HepG2 (cell line): ENCODE results near the gene CFAP100. TPM values are rescaled to one million over a fixed set of nuclear protein-coding genes. Genes with fewer than 3 reads are reported as not detected.

Experiments used
- ATAC-seq: fragments of 200-7000 bp; cut with Tn5 transposase; 3 replicates; pipeline ENCODE4 v1.9.1; 2020; ENCODE audit warnings: mild to moderate bottlenecking, moderate library complexity
- BruUV-seq: library from RNA; stranded (reverse); fragments of 400-500 nt; replicated peaks from 2 replicates; lab custom pipeline; 2021; lab: Mats Ljungman, UMichigan
- CTCF ChIA-PET: fragments of 300-600 bp; formaldehyde crosslinking; extraction: SDS; loops from one replicate; lab custom pipeline; 2021; ENCODE audit warnings: low total read pairs, inconsistent platforms, low intra/inter-chr PET ratio; lab: Yijun Ruan, JAX
- POLR2A ChIA-PET: fragments of 350-600 bp; sonication (Branson Sonifier 250); formaldehyde crosslinking; loops from one replicate; lab custom pipeline; 2020; ENCODE audit warnings: antibody characterized with exemption, inconsistent platforms; lab: Yijun Ruan, JAX
- DNase-seq: peaks from one replicate; pipeline ENCODE4 v3.0.0-alpha.2; 2015; ENCODE audit warnings: low spot score
- FAIRE-seq: peaks from 3 replicates; lab custom pipeline; 2011; peaks lifted over from hg19 to GRCh38; lab: Jason Lieb, UNC
- H2AFZ ChIP-seq: one replicate; pipeline ENCODE4 v1.6.1; 2011; ENCODE audit warnings: low read length, inconsistent platforms
- H3K27ac ChIP-seq: fragments of 300-600 bp; 3 replicates; pipeline ENCODE4 v1.8.0; 2011; ENCODE audit warnings: mixed run types, mild to moderate bottlenecking, mixed read lengths, low read length, inconsistent platforms; ENCODE audit not compliant: insufficient read depth; ENCODE audit errors: extremely low read length
- H3K27me3 ChIP-seq, 2 experiments: fragments of 200-600 bp in 1 of 2; 2 replicates in 1 of 2; 3 replicates in 1 of 2; pipeline versions ENCODE4 v1.6.0 to v1.8.0; 2011; ENCODE audit warnings: low read length in 2 of 2, mild to moderate bottlenecking in 2 of 2, moderate library complexity in 2 of 2, inconsistent platforms in 1 of 2; ENCODE audit not compliant: insufficient read depth in 2 of 2, control insufficient read depth in 1 of 2
- H3K36me3 ChIP-seq, 2 experiments: fragments of 200-600 bp in 1 of 2; replicated peaks in 1 of 2; 2 replicates in 1 of 2; 3 replicates in 1 of 2; pipeline versions ENCODE4 v1.5.1 to v1.8.0; 2011; ENCODE audit warnings: low read length in 2 of 2, inconsistent platforms in 1 of 2; ENCODE audit not compliant: insufficient read depth in 2 of 2, control insufficient read depth in 1 of 2
- H3K4me1 ChIP-seq: 2 replicates; pipeline ENCODE4 v1.5.1; 2012; ENCODE audit warnings: low read length, inconsistent platforms; ENCODE audit not compliant: insufficient read depth
- H3K4me2 ChIP-seq: 2 replicates; pipeline ENCODE4 v1.6.0; 2011; ENCODE audit warnings: low read depth, low read length, inconsistent platforms
- H3K4me3 ChIP-seq, 3 experiments: fragments of 200-600 bp in 1 of 3; sonication (generic), shearing (Covaris generic) in 1 of 3; replicated peaks in 1 of 3; 2 replicates each; pipeline ENCODE4 v1.5.1; 2011 to 2016; ENCODE audit warnings: low read length in 3 of 3, inconsistent platforms in 2 of 3, low read depth in 2 of 3, mild to moderate bottlenecking in 2 of 3, control low read depth in 1 of 3, mixed read lengths in 1 of 3; ENCODE audit not compliant: insufficient read depth in 1 of 3
- H3K79me2 ChIP-seq: one replicate; pipeline ENCODE4 v1.6.1; 2011; ENCODE audit warnings: low read length, inconsistent platforms; ENCODE audit not compliant: insufficient read depth
- H3K9ac ChIP-seq: 2 replicates; pipeline ENCODE4 v1.6.0; 2011; ENCODE audit warnings: mild to moderate bottlenecking, low read depth, low read length, inconsistent platforms; ENCODE audit not compliant: insufficient read depth
- H3K9me3 ChIP-seq: 2 replicates; pipeline ENCODE4 v1.5.1; 2012; ENCODE audit warnings: mild to moderate bottlenecking, low read length
- H4K20me1 ChIP-seq: 2 replicates; pipeline ENCODE4 v1.6.0; 2011; ENCODE audit warnings: inconsistent platforms, mild to moderate bottlenecking, low read length, moderate library complexity; ENCODE audit not compliant: insufficient read depth
- FOXK1 ChIP-seq: sonication (generic); formaldehyde crosslinking; IDR thresholded peaks from 2 replicates; pipeline ENCODE4 v1.4.0; 2020; ENCODE audit warnings: low read depth, missing genetic modification reagents, borderline replicate concordance
- HIVEP1 ChIP-seq: sonication (generic); formaldehyde crosslinking; IDR thresholded peaks from 2 replicates; pipeline ENCODE4 v1.4.0; 2020; ENCODE audit warnings: mild to moderate bottlenecking, missing genetic modification reagents
- MTA1 ChIP-seq: sonication (generic); formaldehyde crosslinking; IDR thresholded peaks from 2 replicates; pipeline ENCODE4 v1.4.0; 2020; ENCODE audit warnings: missing genetic modification reagents, mild to moderate bottlenecking, borderline replicate concordance
- POLR2AphosphoS5 ChIP-seq: IDR thresholded peaks from 2 replicates; pipeline ENCODE4 v1.6.1; 2012; ENCODE audit warnings: low read depth, low read length
- RARA ChIP-seq: IDR thresholded peaks from 2 replicates; pipeline ENCODE4 v1.6.1; 2016; ENCODE audit warnings: missing genetic modification reagents, missing compliant biosample characterization
- RCOR2 ChIP-seq: IDR thresholded peaks from 2 replicates; pipeline ENCODE4 v1.6.1; 2016; ENCODE audit warnings: missing biosample characterization, missing genetic modification reagents
- SOX13 ChIP-seq, 3 experiments: fragments of 450-650 bp in 1 of 3; sonication (generic) in 1 of 3; formaldehyde crosslinking in 1 of 3; IDR thresholded peaks in 2 of 3; conservative IDR thresholded peaks in 1 of 3; 2 replicates each; pipeline versions ENCODE4 v1.5.0 to v1.6.1; 2016 to 2020; ENCODE audit warnings: antibody characterized with exemption in 1 of 3, mild to moderate bottlenecking in 1 of 3, missing compliant biosample characterization in 1 of 3, missing genetic modification reagents in 1 of 3, moderate library complexity in 1 of 3
- TP53 ChIP-seq: sonication (generic); formaldehyde crosslinking; conservative IDR thresholded peaks from 2 replicates; pipeline ENCODE4 v1.4.0; 2020; ENCODE audit warnings: missing genetic modification reagents
- ZNF619 ChIP-seq: sonication (generic); formaldehyde crosslinking; IDR thresholded peaks from 2 replicates; pipeline ENCODE4 v1.4.0; 2020; ENCODE audit warnings: mild to moderate bottlenecking, missing genetic modification reagents
- ZNF775 ChIP-seq: sonication (generic); formaldehyde crosslinking; IDR thresholded peaks from 2 replicates; pipeline ENCODE4 v1.4.0; 2020; ENCODE audit warnings: missing genetic modification reagents, mild to moderate bottlenecking, moderate library complexity, borderline replicate concordance
- WGBS: methylation state at CpG from one replicate; pipeline ENCODE4 v1.1.6; 2017; ENCODE audit warnings: low lambda C conversion rate; 5-methylcytosine and 5-hydroxymethylcytosine counted together
- in situ Hi-C: cut with HindIII; loops from 2 replicates; pipeline ENCODE4 v1.10.0; 2017; ENCODE audit warnings: low pct_unique_long_range_greater_than_20kb; ENCODE audit not compliant: extremely low pct_ligation_motif_present
- intact Hi-C: fragments of 100-400 bp; cut with micrococcal nuclease; formaldehyde crosslinking; loops from one replicate; pipeline ENCODE4 v1.10.0; 2022; ENCODE audit not compliant: unreplicated experiment
- polyA plus RNA-seq, 8 experiments: library from polyadenylated mRNA; depleted of rRNA in 3 of 8; stranded (reverse) in 7 of 8; unstranded in 1 of 8; fragments of >200 nt; fragmentation: Illumina TruSeq in 4 of 8; extraction: Trizol in 4 of 8; gene quantifications; 2 replicates each; pipeline versions ENCODE4 v1.2.1 to v1.2.3, GENCODE V29; 2011 to 2016; ENCODE audit warnings: low read depth in 4 of 8, missing spikeins in 1 of 8, mixed read lengths in 1 of 8; ENCODE audit not compliant: insufficient read depth in 1 of 8
- total RNA-seq, 5 experiments: library from RNA; depleted of rRNA; stranded (reverse); fragments of >200 nt; fragmentation: Illumina TruSeq; extraction: Trizol; gene quantifications; 2 replicates each; pipeline ENCODE4 v1.2.3, GENCODE V29; 2016; ENCODE audit warnings: low read depth in 1 of 5
- TF ChIP-seq, protein P1 (sequence below): sonication (generic); formaldehyde crosslinking; IDR thresholded peaks from 2 replicates; pipeline ENCODE4 v1.4.0; 2020; ENCODE audit warnings: missing genetic modification reagents

Gene CFAP100
- total and polyA plus RNA-seq, 2 of the 13 experiments (the other 11 are each of a cell fraction or from before 2014, with no cell fraction given): 0.32 TPM; not detected in 1

DNA sequence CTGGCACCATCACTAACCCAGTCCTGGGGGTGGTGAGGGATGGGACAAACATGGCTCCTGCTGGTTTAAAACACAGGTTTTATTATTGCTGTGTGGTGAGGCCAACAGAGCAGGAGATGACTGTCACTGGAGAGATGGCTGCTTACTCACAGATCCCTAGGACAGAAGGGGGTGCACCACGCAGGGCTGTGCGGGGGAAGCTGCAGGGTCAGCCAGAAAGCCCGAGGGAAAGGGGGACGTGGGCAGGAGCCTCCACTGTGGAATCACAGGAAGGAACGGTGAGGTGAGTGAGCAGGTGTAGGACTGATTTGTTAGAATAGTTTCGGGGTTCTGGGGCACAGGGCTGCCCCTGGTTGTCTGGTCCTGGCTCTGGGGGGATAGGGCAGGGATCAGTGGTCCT is 7.5 kb downstream of the CFAP100 start:
- DNase-seq: no peak
- Histone ChIP-seq H3K4me3 (no peak overlapping the region), H3K36me3 (no peaks in the 10 kb centered on the region), H3K79me2 (no peaks in the 10 kb centered on the region), H3K9ac (no peak overlapping the region), H2AFZ (no peak overlapping the region), H3K27ac (no peak overlapping the region), H3K27me3 (peaks cover 2 to 30% of the 10 kb centered on the region in 2 experiments; a peak in 4 of 5 replicates), H4K20me1 (no peaks in the 10 kb centered on the region), H3K4me2 (no peak overlapping the region), H3K4me1 (no peaks in the 10 kb centered on the region), H3K9me3 (no peaks in the 10 kb centered on the region)
- ChIA-PET POLR2A (no interaction called here), CTCF (no interaction called here)
- in situ Hi-C loops: no loop called here
- no peak for FAIRE-seq
- no peak for ATAC-seq
- 24% methylated on average over 6 of the region's 6 CpGs for WGBS
- intact Hi-C loops: no loop called here
- no TSS peak for BruUV-seq
- TF ChIP-seq HIVEP1 (CRISPR knock-in tag): no peak
- no peak for TF ChIP-seq ZNF775
- TF ChIP-seq MTA1: no peak
- no peak for TF ChIP-seq TP53 (CRISPR knock-in tag)
- TF ChIP-seq POLR2AphosphoS5: no peak
- TF ChIP-seq SOX13 (IDR thresholded peaks at IDR 0.05): no peak
- TF ChIP-seq SOX13 (CRISPR knock-in tag; conservative IDR thresholded peaks at IDR 0.05 in 1 of 2, IDR thresholded peaks at IDR 0.05 in 1 of 2): no peak
- no peak for TF ChIP-seq ZNF619 (CRISPR knock-in tag)
- TF ChIP-seq FOXK1 (CRISPR knock-in tag): no peak
- TF ChIP-seq, protein P1, sequence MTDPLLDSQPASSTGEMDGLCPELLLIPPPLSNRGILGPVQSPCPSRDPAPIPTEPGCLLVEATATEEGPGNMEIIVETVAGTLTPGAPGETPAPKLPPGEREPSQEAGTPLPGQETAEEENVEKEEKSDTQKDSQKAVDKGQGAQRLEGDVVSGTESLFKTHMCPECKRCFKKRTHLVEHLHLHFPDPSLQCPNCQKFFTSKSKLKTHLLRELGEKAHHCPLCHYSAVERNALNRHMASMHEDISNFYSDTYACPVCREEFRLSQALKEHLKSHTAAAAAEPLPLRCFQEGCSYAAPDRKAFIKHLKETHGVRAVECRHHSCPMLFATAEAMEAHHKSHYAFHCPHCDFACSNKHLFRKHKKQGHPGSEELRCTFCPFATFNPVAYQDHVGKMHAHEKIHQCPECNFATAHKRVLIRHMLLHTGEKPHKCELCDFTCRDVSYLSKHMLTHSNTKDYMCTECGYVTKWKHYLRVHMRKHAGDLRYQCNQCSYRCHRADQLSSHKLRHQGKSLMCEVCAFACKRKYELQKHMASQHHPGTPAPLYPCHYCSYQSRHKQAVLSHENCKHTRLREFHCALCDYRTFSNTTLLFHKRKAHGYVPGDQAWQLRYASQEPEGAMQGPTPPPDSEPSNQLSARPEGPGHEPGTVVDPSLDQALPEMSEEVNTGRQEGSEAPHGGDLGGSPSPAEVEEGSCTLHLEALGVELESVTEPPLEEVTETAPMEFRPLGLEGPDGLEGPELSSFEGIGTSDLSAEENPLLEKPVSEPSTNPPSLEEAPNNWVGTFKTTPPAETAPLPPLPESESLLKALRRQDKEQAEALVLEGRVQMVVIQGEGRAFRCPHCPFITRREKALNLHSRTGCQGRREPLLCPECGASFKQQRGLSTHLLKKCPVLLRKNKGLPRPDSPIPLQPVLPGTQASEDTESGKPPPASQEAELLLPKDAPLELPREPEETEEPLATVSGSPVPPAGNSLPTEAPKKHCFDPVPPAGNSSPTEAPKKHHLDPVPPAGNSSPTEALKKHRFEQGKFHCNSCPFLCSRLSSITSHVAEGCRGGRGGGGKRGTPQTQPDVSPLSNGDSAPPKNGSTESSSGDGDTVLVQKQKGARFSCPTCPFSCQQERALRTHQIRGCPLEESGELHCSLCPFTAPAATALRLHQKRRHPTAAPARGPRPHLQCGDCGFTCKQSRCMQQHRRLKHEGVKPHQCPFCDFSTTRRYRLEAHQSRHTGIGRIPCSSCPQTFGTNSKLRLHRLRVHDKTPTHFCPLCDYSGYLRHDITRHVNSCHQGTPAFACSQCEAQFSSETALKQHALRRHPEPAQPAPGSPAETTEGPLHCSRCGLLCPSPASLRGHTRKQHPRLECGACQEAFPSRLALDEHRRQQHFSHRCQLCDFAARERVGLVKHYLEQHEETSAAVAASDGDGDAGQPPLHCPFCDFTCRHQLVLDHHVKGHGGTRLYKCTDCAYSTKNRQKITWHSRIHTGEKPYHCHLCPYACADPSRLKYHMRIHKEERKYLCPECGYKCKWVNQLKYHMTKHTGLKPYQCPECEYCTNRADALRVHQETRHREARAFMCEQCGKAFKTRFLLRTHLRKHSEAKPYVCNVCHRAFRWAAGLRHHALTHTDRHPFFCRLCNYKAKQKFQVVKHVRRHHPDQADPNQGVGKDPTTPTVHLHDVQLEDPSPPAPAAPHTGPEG: no peak
- TF ChIP-seq RCOR2 (CRISPR knock-in tag): no peak
- no peak for TF ChIP-seq RARA (CRISPR knock-in tag)
